IMR-90 (cell line): ENCODE results near the gene FNIP1. TPM values are rescaled to one million over a fixed set of nuclear protein-coding genes. Genes with fewer than 3 reads are reported as not detected.

Experiments
- ATAC-seq: fragments of 200-7000 bp; cut with Tn5 transposase; 2 replicates; pipeline ENCODE4 v1.9.1; 2020; ENCODE audit warnings: low read depth, mild to moderate bottlenecking, moderate library complexity
- BruUV-seq: library from RNA; stranded (reverse); fragments of 400-500 nt; replicated peaks from 2 replicates; lab custom pipeline; 2021; lab: Mats Ljungman, UMichigan
- CTCF ChIA-PET: fragments of 300-600 bp; formaldehyde crosslinking; extraction: SDS; loops from one replicate; lab custom pipeline; 2021; ENCODE audit warnings: antibody characterized with exemption; lab: Yijun Ruan, JAX
- POLR2A ChIA-PET: fragments of 300-600 bp; sonication (Branson Sonifier 250); formaldehyde crosslinking; loops from one replicate; lab custom pipeline; 2022; ENCODE audit warnings: antibody characterized with exemption; ENCODE audit not compliant: unreplicated experiment; lab: Charles Lee
- DNase-seq: peaks from one replicate; pipeline ENCODE4 v3.0.0; 2013
- H2AFZ ChIP-seq: replicated peaks from 2 replicates; pipeline ENCODE3; 2013; ENCODE audit warnings: low read length, mild to moderate bottlenecking; ENCODE audit not compliant: poor library complexity
- H2AK5ac ChIP-seq: 2 replicates; pipeline ENCODE4 v1.6.1; 2013; ENCODE audit warnings: low read depth, low read length, inconsistent platforms
- H2AK9ac ChIP-seq: replicated peaks from 2 replicates; pipeline ENCODE3; 2013; ENCODE audit warnings: mild to moderate bottlenecking, low read depth, low read length, moderate library complexity; ENCODE audit not compliant: poor library complexity
- H2BK120ac ChIP-seq: 2 replicates; pipeline ENCODE4 v1.6.1; 2013; ENCODE audit warnings: low read depth, low read length, inconsistent platforms
- H2BK15ac ChIP-seq: 3 replicates; pipeline ENCODE4 v1.6.1; 2013; ENCODE audit warnings: low read depth, low read length, inconsistent platforms
- H2BK20ac ChIP-seq: 2 replicates; pipeline ENCODE4 v1.6.1; 2013; ENCODE audit warnings: low read depth, mild to moderate bottlenecking, inconsistent platforms, low read length, moderate library complexity
- H2BK5ac ChIP-seq: 2 replicates; pipeline ENCODE4 v1.6.1; 2013; ENCODE audit warnings: mild to moderate bottlenecking, low read depth, low read length, inconsistent platforms; ENCODE audit not compliant: poor library complexity, severe bottlenecking
- H3K14ac ChIP-seq: replicated peaks from 2 replicates; pipeline ENCODE4 v1.6.1; 2013; ENCODE audit warnings: low read depth, low read length, inconsistent platforms
- H3K18ac ChIP-seq: 2 replicates; pipeline ENCODE4 v1.6.1; 2013; ENCODE audit warnings: low read depth, low read length, control low read depth
- H3K23ac ChIP-seq: 2 replicates; pipeline ENCODE4 v1.6.1; 2013; ENCODE audit warnings: low read depth, low read length, inconsistent platforms
- H3K27ac ChIP-seq: 2 replicates; pipeline ENCODE4 v1.5.1; 2013; ENCODE audit warnings: mild to moderate bottlenecking, control low read depth, low read length; ENCODE audit not compliant: insufficient read depth
- H3K27me3 ChIP-seq: 2 replicates; pipeline ENCODE4 v1.6.1; 2013; ENCODE audit warnings: low read length; ENCODE audit not compliant: control insufficient read depth, insufficient read depth
- H3K36me3 ChIP-seq: 2 replicates; pipeline ENCODE4 v1.6.1; 2013; ENCODE audit warnings: low read length, mixed read lengths; ENCODE audit not compliant: control insufficient read depth, insufficient read depth
- H3K4ac ChIP-seq: 2 replicates; pipeline ENCODE4 v1.6.1; 2013; ENCODE audit warnings: low read depth, low read length, inconsistent platforms
- H3K4me1 ChIP-seq: 2 replicates; pipeline ENCODE4 v1.6.1; 2013; ENCODE audit warnings: low read length, mixed read lengths; ENCODE audit not compliant: control insufficient read depth, insufficient read depth
- H3K4me2 ChIP-seq: 2 replicates; pipeline ENCODE4 v1.6.1; 2013; ENCODE audit warnings: low read depth, mild to moderate bottlenecking, control low read depth, low read length, moderate library complexity
- H3K4me3 ChIP-seq: 2 replicates; pipeline ENCODE4 v1.5.1; 2013; ENCODE audit warnings: low read depth, mild to moderate bottlenecking, control low read depth, low read length, moderate library complexity; ENCODE audit not compliant: insufficient read depth
- H3K56ac ChIP-seq: 2 replicates; pipeline ENCODE4 v1.6.1; 2013; ENCODE audit warnings: low read length, inconsistent platforms; ENCODE audit not compliant: insufficient read depth; ENCODE audit errors: extremely low read depth
- H3K79me1 ChIP-seq, 2 experiments: 2 replicates each; pipeline ENCODE4 v1.6.1; 2013; ENCODE audit warnings: low read length in 2 of 2, inconsistent platforms in 1 of 2, low read depth in 1 of 2
- H3K9ac ChIP-seq: 2 replicates; pipeline ENCODE4 v1.6.1; 2013; ENCODE audit warnings: low read depth, low read length, control low read depth
- H3K9me1 ChIP-seq: 2 replicates; pipeline ENCODE4 v1.6.1; 2013; ENCODE audit warnings: low read length, inconsistent platforms; ENCODE audit not compliant: insufficient read depth
- H3K9me3 ChIP-seq: 2 replicates; pipeline ENCODE4 v1.6.1; 2013; ENCODE audit warnings: low read length; ENCODE audit not compliant: control insufficient read depth, insufficient read depth
- H4K20me1 ChIP-seq: 2 replicates; pipeline ENCODE4 v1.6.1; 2013; ENCODE audit warnings: low read length, inconsistent platforms; ENCODE audit not compliant: insufficient read depth
- H4K5ac ChIP-seq: 2 replicates; pipeline ENCODE4 v1.6.1; 2013; ENCODE audit warnings: mild to moderate bottlenecking, low read depth, low read length, control low read depth
- H4K8ac ChIP-seq, 2 experiments: 2 replicates each; pipeline ENCODE4 v1.6.1; 2013; ENCODE audit warnings: low read depth in 2 of 2, low read length in 2 of 2, control low read depth in 1 of 2, inconsistent platforms in 1 of 2
- H4K91ac ChIP-seq: 2 replicates; pipeline ENCODE4 v1.6.1; 2013; ENCODE audit warnings: low read depth, low read length, inconsistent platforms; ENCODE audit not compliant: insufficient read depth
- BHLHE40 ChIP-seq: fragments of 150-350 bp; IDR thresholded peaks from 2 replicates; pipeline ENCODE4 v1.6.1; 2016; ENCODE audit warnings: mild to moderate bottlenecking, low read depth, low read length
- CEBPB ChIP-seq: IDR thresholded peaks from 2 replicates; pipeline ENCODE4 v1.6.1; 2012; ENCODE audit warnings: low read depth, low read length, improper control_type of control experiment
- CHD1 ChIP-seq: IDR thresholded peaks from 2 replicates; pipeline ENCODE4 v1.6.1; 2012; ENCODE audit warnings: low read depth, low read length, improper control_type of control experiment
- CTCF ChIP-seq: conservative IDR thresholded peaks from 2 replicates; pipeline ENCODE4 v1.5.1; 2012; ENCODE audit warnings: mild to moderate bottlenecking, low read depth, low read length, improper control_type of control experiment
- ELK1 ChIP-seq: fragments of 150-350 bp; IDR thresholded peaks from 2 replicates; pipeline ENCODE4 v1.6.1; 2016; ENCODE audit warnings: low read depth, mild to moderate bottlenecking, low read length, moderate library complexity, borderline replicate concordance
- FOS ChIP-seq: fragments of 150-350 bp; IDR thresholded peaks from 2 replicates; pipeline ENCODE4 v1.6.1; 2016; ENCODE audit warnings: low read depth, low read length
- MAFK ChIP-seq: IDR thresholded peaks from 2 replicates; pipeline ENCODE4 v1.6.1; 2012; ENCODE audit warnings: low read depth, low read length, improper control_type of control experiment
- MXI1 ChIP-seq: IDR thresholded peaks from 2 replicates; pipeline ENCODE4 v1.6.1; 2012; ENCODE audit warnings: low read depth, mild to moderate bottlenecking, low read length, moderate library complexity, borderline replicate concordance
- NFE2L2 ChIP-seq: fragments of 150-350 bp; IDR thresholded peaks from 2 replicates; pipeline ENCODE4 v1.6.1; 2016; ENCODE audit warnings: low read depth, mild to moderate bottlenecking, low read length
- POLR2A ChIP-seq: IDR thresholded peaks from 2 replicates; pipeline ENCODE4 v1.6.1; 2012; ENCODE audit warnings: mild to moderate bottlenecking, low read depth, low read length
- RAD21 ChIP-seq: IDR thresholded peaks from 2 replicates; pipeline ENCODE4 v1.6.1; 2012; ENCODE audit warnings: low read length, improper control_type of control experiment
- RCOR1 ChIP-seq: IDR thresholded peaks from 2 replicates; pipeline ENCODE4 v1.6.1; 2012; ENCODE audit warnings: mild to moderate bottlenecking, low read length, improper control_type of control experiment; ENCODE audit not compliant: insufficient replicate concordance
- RFX5 ChIP-seq: IDR thresholded peaks from 2 replicates; pipeline ENCODE4 v1.8.0; 2012; ENCODE audit warnings: low read depth, mild to moderate bottlenecking, low read length, moderate library complexity
- SMC3 ChIP-seq: fragments of 150-350 bp; IDR thresholded peaks from 2 replicates; pipeline ENCODE4 v1.6.1; 2016; ENCODE audit warnings: low read depth, mild to moderate bottlenecking, antibody characterized with exemption, low read length, moderate library complexity
- USF2 ChIP-seq: fragments of 150-350 bp; IDR thresholded peaks from 2 replicates; pipeline ENCODE4 v1.6.1; 2017; ENCODE audit warnings: mild to moderate bottlenecking, antibody characterized with exemption, low read length, low read depth
- WGBS, 2 experiments: methylation state at CpG; one replicate each; pipeline versions ENCODE4 v1.1.5 to v1.1.7; 2013; ENCODE audit warnings: missing lambda C conversion rate in 2 of 2; ENCODE audit not compliant: insufficient read length in 1 of 2; ENCODE audit errors: extremely low coverage in 2 of 2; 5-methylcytosine and 5-hydroxymethylcytosine counted together
- dilution Hi-C: fragments of 300-500 bp; cut with HindIII; formaldehyde crosslinking; loops from one replicate; pipeline ENCODE4 v1.14.3; 2018; ENCODE audit warnings: low sequenced_read_pairs; ENCODE audit not compliant: unreplicated experiment
- in situ Hi-C: fragments of 300-500 bp; cut with MboI; formaldehyde crosslinking; loops from 3 replicates; pipeline ENCODE4 v1.14.3; 2019; ENCODE audit warnings: low sequenced_read_pairs, inconsistent platforms, mixed read lengths
- intact Hi-C: fragments of 100-400 bp; cut with micrococcal nuclease; formaldehyde crosslinking; loops from 2 replicates; pipeline ENCODE4 v1.10.0; 2022
- polyA plus RNA-seq, 3 experiments: library from polyadenylated mRNA; depleted of rRNA; stranded (reverse); fragments of >200 nt; gene quantifications; 2 replicates each; pipeline ENCODE4 v1.2.3, GENCODE V29; 2012; ENCODE audit warnings: low replicate concordance in 1 of 3
- total RNA-seq: library from RNA; depleted of rRNA; stranded (reverse); fragments of >200 nt; gene quantifications from 2 replicates; pipeline ENCODE4 v1.2.3, GENCODE V29; 2012

FNIP1 gene
- total and polyA plus RNA-seq, 2 of the 4 experiments (the other 2 are of a cell fraction): 5.6 to 34.1 TPM

GRCh38 chr5:131609774-131610173, 187.0 kb downstream of the FNIP1 start:
- CTCF ChIA-PET: interaction anchor here (1.0 to 2.1 kb wide), 2 partner anchors 17 to 20 kb away, joined by 3 to 5 read pairs; no protein-coding TSS in a partner anchor
- Histone ChIP-seq H3K9ac (no peak overlapping the region), H2BK5ac (peak overlapping the region; percentile 86), H3K27ac (peak overlapping the region; percentile 75; the same call in 1 of the 2 replicates), H2BK120ac (peak overlapping the region; percentile 81), H4K8ac (peak overlapping the region; percentile 3 to 72; a peak in 2 of 4 replicates), H3K23ac (peak overlapping the region; percentile 25; the same call in 1 of the 2 replicates), H3K27me3 (no peaks in the 10 kb centered on the region), H4K91ac (peak overlapping the region; percentile 37), H4K5ac (peak overlapping the region; percentile 81; the same call in 1 of the 2 replicates), H3K4ac (peak overlapping the region; percentile 85), H3K4me2 (peak overlapping the region; percentile 68; the same call in 1 of the 2 replicates), H3K56ac (peak overlapping the region; percentile 28), H3K79me1 (peaks cover 46 to 82% of the 10 kb centered on the region in 2 experiments), H4K20me1 (peaks cover 6% of the 10 kb centered on the region; the same call in 1 of the 2 replicates), H3K4me3 (no peak overlapping the region), H3K9me1 (peaks cover 19% of the 10 kb centered on the region), H2BK15ac (peak overlapping the region; percentile 21), H3K36me3 (no peaks in the 10 kb centered on the region), H3K14ac (peak overlapping the region; percentile 41), H3K18ac (peak overlapping the region; percentile 84; the same call in 1 of the 2 replicates), H3K9me3 (no peaks in the 10 kb centered on the region), H2AFZ (no peak overlapping the region), H2BK20ac (peak overlapping the region; percentile 73), H3K4me1 (peaks cover 25% of the 10 kb centered on the region), H2AK9ac (no peak overlapping the region), H2AK5ac (peak overlapping the region; percentile 31; the same call in 1 of the 2 replicates)
- POLR2A ChIA-PET: interaction anchor here (0.6 kb wide), 1 partner anchor 11 kb away, joined by 6 read pairs; no protein-coding TSS in a partner anchor
- WGBS, 2 experiments: no CpG with 5 or more reads among the region's 1 CpG
- TF ChIP-seq NFE2L2 (no peak), SMC3 (no peak), BHLHE40 (no peak), CEBPB (no peak), RCOR1 (no peak), MXI1 (no peak), CTCF (no peak), CHD1 (no peak), POLR2A (no peak), ELK1 (no peak), MAFK (no peak), USF2 (no peak), RFX5 (no peak), FOS (no peak), RAD21 (no peak)
- dilution Hi-C loops (no loop called here), intact Hi-C loops (no loop called here), in situ Hi-C loops (no loop called here)
- DNase-seq: peak; percentile 61
- ATAC-seq: peak; percentile 53
- no TSS peak for BruUV-seq
